ENCODE measurements around the gene LCTL.
"Not testable (repeated sequence)": the region's sequence is repeated elsewhere in the genome, so short reads cannot be mapped to it uniquely, and the experiment has no call there.

LCTL gene

GRCh38 chr15:66503780-66504562 is 61.8 kb downstream of the LCTL start:
- no peak for DNase-seq (ENCODE audit: extremely low read depth in 1 of 2, low read depth in 1 of 2)

- not testable (repeated sequence) for DNase-seq (ENCODE audit: extremely low read depth in 1 of 2, low read depth in 1 of 2)
These were observed 62.7 kb downstream of the LCTL start for GRCh38 chr15:66503041-66503648.

GRCh38 chr15:66502491-66502890 is 63.3 kb downstream of the LCTL start:
- no peak for DNase-seq (ENCODE audit: extremely low read depth in 1 of 2, low read depth in 1 of 2)

GRCh38 chr15:66500346-66500745 is 65.5 kb downstream of the LCTL start:
- DNase-seq (ENCODE audit: extremely low read depth in 1 of 2, low read depth in 1 of 2): not testable (repeated sequence)

- no peak for DNase-seq (ENCODE audit: extremely low read depth in 1 of 2, low read depth in 1 of 2)
These were observed 67.1 kb downstream of the LCTL start for GRCh38 chr15:66498501-66499386.
